GM06990 (cell line): ENCODE data around the gene UGT1A6.

Source experiments
- DNase-seq: peaks from one replicate; pipeline ENCODE4 v3.0.0-alpha.2; 2011; ENCODE audit not compliant: insufficient read length; ENCODE audit errors: extremely low read depth
- H3K27me3 ChIP-seq: replicated peaks from 2 replicates; pipeline ENCODE4 v1.6.0; 2011; ENCODE audit warnings: low read length; ENCODE audit not compliant: control insufficient read depth, insufficient read depth
- H3K36me3 ChIP-seq: 2 replicates; pipeline ENCODE4 v1.5.1; 2011; ENCODE audit warnings: low read length; ENCODE audit not compliant: control insufficient read depth, insufficient read depth
- H3K4me3 ChIP-seq: replicated peaks from 2 replicates; pipeline ENCODE4 v1.5.1; 2011; ENCODE audit warnings: low read depth, mild to moderate bottlenecking, control low read depth, low read length
- TF ChIP-seq, protein P1 (sequence below): IDR thresholded peaks from 2 replicates; pipeline ENCODE4 v1.5.1; 2011; ENCODE audit warnings: low read length, control low read depth, mild to moderate bottlenecking, inconsistent platforms; ENCODE audit not compliant: insufficient read depth, poor library complexity, severe bottlenecking

Gene UGT1A6

DNA sequence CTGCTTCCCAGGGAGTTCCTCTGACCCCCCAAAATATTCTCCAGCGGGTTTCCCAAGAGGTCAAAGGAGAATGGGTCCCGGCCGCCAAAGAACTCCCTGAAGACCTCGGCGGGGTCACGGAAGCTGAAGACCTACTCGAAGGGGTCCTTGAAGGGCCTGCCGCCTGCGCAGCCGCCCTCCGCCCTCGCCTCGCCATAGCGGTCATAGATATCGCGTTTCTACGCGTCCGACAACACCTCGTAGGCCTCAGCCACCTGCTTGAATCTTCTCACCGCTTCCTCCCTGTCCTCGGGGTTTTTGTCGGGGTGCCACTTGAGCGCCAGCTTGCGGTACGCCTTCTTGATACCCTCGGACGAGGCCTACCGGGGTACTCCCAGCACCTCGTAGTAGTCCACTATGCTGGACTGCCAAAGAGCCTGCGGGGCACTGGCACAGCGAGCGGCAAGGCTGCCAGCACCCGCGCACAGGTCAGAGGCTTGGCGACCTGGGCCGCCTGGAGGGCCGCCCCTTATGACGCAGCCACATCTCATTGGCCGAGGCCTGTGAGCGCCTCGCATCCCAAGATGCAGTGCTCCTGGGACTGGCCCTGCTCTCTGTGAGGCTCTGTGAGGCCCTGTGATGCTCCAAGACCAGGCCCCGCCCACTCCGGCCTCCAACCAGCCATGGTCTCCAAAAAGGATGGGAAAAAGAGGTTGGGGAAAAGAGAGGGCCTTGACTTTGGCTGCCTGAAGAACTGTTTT lies 62.4 kb downstream of the UGT1A6 start:
- H3K4me3 ChIP-seq, result no peak overlapping the region
- TF ChIP-seq, protein P1, sequence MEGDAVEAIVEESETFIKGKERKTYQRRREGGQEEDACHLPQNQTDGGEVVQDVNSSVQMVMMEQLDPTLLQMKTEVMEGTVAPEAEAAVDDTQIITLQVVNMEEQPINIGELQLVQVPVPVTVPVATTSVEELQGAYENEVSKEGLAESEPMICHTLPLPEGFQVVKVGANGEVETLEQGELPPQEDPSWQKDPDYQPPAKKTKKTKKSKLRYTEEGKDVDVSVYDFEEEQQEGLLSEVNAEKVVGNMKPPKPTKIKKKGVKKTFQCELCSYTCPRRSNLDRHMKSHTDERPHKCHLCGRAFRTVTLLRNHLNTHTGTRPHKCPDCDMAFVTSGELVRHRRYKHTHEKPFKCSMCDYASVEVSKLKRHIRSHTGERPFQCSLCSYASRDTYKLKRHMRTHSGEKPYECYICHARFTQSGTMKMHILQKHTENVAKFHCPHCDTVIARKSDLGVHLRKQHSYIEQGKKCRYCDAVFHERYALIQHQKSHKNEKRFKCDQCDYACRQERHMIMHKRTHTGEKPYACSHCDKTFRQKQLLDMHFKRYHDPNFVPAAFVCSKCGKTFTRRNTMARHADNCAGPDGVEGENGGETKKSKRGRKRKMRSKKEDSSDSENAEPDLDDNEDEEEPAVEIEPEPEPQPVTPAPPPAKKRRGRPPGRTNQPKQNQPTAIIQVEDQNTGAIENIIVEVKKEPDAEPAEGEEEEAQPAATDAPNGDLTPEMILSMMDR, result no peak
- H3K36me3 ChIP-seq, result no peaks in the 10 kb centered on the region
- DNase-seq, result no peak
- H3K27me3 ChIP-seq, result no peaks in the 10 kb centered on the region

DNA sequence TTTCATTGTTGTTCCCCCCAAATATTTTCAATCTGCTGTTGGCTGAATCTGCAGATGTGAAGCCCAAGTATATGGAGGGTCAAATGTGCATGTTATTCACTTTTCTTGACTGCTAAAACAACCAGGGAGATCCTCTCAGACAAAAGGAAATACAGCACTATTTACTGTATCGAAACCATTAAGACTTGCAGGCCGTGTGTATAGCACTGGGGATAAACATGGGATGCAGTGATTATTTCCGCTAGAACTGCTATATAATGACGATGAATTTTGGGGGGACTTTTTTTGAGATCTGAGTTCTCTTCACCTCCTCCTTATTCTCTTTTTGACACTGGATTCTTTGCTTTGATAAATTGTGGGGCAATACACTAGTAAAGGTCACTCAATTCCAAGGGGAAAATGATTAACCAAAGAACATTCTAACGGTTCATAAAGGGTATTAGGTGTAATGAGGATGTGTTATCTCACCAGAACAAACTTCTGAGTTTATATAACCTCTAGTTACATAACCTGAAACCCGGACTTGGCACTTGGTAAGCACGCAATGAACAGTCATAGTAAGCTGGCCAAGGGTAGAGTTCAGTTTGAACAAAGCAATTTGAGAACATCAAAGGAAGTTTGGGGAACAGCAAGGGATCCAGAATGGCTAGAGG lies 63.9 kb downstream of the UGT1A6 start:
- TF ChIP-seq, protein P1, result no peak
- no peak for DNase-seq

DNA sequence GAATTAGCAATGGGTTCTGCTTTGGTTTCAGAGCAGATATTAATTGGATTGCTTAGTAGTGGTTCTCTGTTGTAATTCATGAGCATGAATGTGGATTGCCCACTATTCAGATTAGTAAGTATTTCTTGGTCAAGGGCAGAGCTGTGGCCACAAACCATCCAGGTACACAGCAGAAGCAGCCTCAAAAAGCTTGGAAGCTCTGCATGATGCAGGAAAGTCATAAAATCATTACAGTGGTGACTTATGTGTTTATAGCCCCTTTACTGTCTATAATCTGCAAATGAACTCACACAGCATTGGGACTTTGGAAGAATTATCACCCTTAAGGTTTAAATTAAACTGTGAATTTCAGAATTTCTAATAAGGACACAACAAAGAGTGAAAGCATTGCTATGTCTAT lies 65.5 kb downstream of the UGT1A6 start:
- no peaks in the 10 kb centered on the region for H3K36me3 ChIP-seq
- no peak for DNase-seq
- TF ChIP-seq, protein P1, result no peak
- no peaks in the 10 kb centered on the region for H3K27me3 ChIP-seq
- no peak overlapping the region for H3K4me3 ChIP-seq

More for the DNA sequence above, 63.9 kb downstream of the UGT1A6 start:
- H3K27me3 ChIP-seq, result no peaks in the 10 kb centered on the region
- H3K36me3 ChIP-seq, result no peaks in the 10 kb centered on the region
- H3K4me3 ChIP-seq, result no peak overlapping the region

DNA sequence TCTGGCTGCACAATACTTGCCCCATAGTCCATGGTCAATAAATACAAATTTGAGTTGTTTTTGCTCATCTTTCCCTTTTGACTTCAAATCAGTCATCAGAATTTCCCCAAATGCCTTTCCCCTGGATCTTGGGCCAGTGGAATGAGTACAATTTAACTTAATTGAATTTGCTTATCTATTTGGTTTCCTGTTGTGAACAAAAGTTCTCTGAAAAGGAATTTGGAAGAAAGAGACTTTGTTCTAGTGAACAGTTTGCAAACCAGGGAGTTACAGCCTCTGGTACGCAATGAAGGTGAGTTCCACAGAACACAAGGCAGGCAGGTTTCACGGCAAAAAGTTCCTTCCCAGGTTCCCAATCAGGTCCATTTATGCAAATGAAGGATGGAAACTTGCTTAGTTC lies 66.2 kb downstream of the UGT1A6 start:
- Histone ChIP-seq H3K4me3 (no peak overlapping the region), H3K36me3 (no peaks in the 10 kb centered on the region), H3K27me3 (no peaks in the 10 kb centered on the region)
- TF ChIP-seq, protein P1, result no peak
- DNase-seq, result no peak

DNA sequence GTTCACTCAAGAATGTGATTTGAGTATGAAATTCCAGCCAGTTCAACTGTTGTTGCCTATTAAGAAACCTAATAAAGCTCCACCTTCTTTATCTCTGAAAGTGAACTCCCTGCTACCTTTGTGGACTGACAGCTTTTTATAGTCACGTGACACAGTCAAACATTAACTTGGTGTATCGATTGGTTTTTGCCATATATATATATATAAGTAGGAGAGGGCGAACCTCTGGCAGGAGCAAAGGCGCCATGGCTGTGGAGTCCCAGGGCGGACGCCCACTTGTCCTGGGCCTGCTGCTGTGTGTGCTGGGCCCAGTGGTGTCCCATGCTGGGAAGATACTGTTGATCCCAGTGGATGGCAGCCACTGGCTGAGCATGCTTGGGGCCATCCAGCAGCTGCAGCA lies 67.4 kb downstream of the UGT1A6 start, which contains the start of gene UGT1A1:
TSS of gene UGT1A1 (plus strand) at position 228 of the 400 bp plus-strand sequence. CDS start at position 246, 18 bp downstream.
- H3K27me3 ChIP-seq, result no peaks in the 10 kb centered on the region
- no peaks in the 10 kb centered on the region for H3K36me3 ChIP-seq
- no peak for DNase-seq
- TF ChIP-seq, protein P1, result no peak
- no peak within 1 kb of the TSS for H3K4me3 ChIP-seq
